IPS-20b (cell line): ENCODE data around the gene DCC.

Experiments
- H3K27ac ChIP-seq: one replicate; pipeline ENCODE4 v1.5.1; 2013; ENCODE audit warnings: low read length
- H3K27me3 ChIP-seq: 2 replicates; pipeline ENCODE4 v1.6.1; 2013; ENCODE audit warnings: mild to moderate bottlenecking, low read length, inconsistent platforms; ENCODE audit not compliant: insufficient read depth
- H3K36me3 ChIP-seq: 2 replicates; pipeline ENCODE4 v1.6.1; 2013; ENCODE audit warnings: low read depth, mild to moderate bottlenecking, inconsistent platforms, low read length, moderate library complexity; ENCODE audit not compliant: insufficient read depth
- H3K4me1 ChIP-seq: 2 replicates; pipeline ENCODE4 v1.6.1; 2013; ENCODE audit warnings: mild to moderate bottlenecking, control low read depth, inconsistent platforms, low read length, moderate library complexity; ENCODE audit not compliant: insufficient read depth
- H3K4me3 ChIP-seq: 2 replicates; pipeline ENCODE4 v1.5.1; 2013; ENCODE audit warnings: mild to moderate bottlenecking, low read length, inconsistent platforms
- H3K9ac ChIP-seq: 2 replicates; pipeline ENCODE4 v1.6.1; 2013; ENCODE audit warnings: low read depth, mild to moderate bottlenecking, inconsistent platforms, low read length, moderate library complexity
- H3K9me3 ChIP-seq: 2 replicates; pipeline ENCODE4 v1.6.1; 2013; ENCODE audit warnings: mild to moderate bottlenecking, low read depth, low read length, inconsistent platforms; ENCODE audit not compliant: insufficient read depth

DCC gene

DNA sequence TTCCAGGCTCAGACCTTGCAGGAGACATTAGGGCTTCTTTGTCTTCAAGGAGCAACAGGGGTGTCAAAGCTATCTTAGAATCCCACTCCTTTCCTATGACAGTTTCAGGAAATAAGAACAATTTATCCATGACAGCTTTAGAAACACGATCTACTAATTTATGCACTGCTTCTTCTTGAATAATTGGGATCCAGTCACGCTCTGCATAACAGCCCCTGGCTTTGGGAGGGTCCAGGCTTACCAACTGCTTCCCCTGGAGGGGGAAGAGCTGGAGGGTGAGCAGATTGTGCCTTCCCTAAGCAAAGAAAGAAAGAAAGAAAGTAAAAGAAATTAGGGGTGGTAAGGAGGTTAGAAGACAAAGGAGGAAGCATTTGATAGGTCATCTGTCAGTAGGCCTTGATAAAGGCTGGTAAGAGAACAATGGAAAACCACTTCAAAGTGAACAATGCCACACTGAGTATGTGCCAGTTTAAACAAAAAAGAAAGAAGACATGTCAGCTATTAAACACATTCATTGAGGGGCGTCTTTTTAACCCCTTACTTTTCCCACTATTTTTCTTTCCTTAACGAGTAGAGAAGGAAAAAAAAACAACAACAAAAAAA lies 327.6 kb downstream of the DCC start:
- no peak overlapping the region for H3K9ac ChIP-seq

DNA sequence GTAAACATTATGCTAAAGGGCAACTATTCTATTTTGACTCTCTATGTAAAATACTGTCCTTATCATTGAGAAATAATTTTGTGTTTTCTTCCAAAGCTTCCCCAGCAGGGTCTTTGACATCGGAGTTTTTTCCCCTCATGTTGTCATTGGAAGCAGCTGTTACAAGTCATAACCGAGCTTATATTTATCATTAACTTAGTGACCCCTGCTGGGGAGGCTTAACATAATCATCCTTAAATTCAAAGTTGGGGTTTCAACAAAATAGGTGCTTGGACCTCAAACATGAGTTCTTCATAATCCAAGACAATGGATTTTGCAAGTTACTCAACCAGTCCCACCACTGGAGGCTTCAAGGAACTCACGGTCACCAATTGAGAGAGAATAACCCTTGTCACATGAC lies 330.9 kb downstream of the DCC start:
- Histone ChIP-seq H3K9me3 (no peaks in the 10 kb centered on the region), H3K27ac (no peak overlapping the region), H3K4me3 (no peak overlapping the region), H3K36me3 (no peaks in the 10 kb centered on the region), H3K9ac (no peak overlapping the region), H3K27me3 (no peaks in the 10 kb centered on the region), H3K4me1 (no peaks in the 10 kb centered on the region)

More for the DNA sequence above, 327.6 kb downstream of the DCC start:
- H3K36me3 ChIP-seq: no peaks in the 10 kb centered on the region
- no peaks in the 10 kb centered on the region for H3K27me3 ChIP-seq
- no peak overlapping the region for H3K4me3 ChIP-seq
- H3K9me3 ChIP-seq: no peaks in the 10 kb centered on the region; the same call in 1 of the 2 replicates
- no peak overlapping the region for H3K27ac ChIP-seq
- H3K4me1 ChIP-seq: no peaks in the 10 kb centered on the region

DNA sequence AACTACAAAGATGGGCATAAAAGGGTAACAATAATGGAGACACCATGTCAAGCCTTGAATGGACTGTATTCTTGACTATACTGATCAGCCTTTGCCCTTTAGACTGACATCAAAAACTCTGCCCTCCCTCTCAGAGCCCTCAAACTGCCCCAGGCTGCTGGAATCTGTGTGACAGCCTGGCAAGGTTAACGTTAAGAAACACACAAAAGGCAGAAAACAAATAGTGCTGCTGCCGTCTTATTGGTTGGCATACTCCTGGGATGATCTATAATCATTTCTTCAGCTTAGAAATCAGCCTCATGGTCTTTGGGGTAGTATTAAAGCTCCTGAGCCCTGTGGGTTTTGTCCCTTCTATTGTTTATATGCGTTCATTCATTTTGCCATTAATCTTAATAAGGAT lies 338.0 kb downstream of the DCC start:
- no peaks in the 10 kb centered on the region for H3K36me3 ChIP-seq
- no peak overlapping the region for H3K9ac ChIP-seq
- no peak overlapping the region for H3K27ac ChIP-seq
- no peak overlapping the region for H3K4me3 ChIP-seq
- peaks cover 16% of the 10 kb centered on the region; the same call in 1 of the 2 replicates for H3K4me1 ChIP-seq
- H3K9me3 ChIP-seq: no peaks in the 10 kb centered on the region
- H3K27me3 ChIP-seq: no peaks in the 10 kb centered on the region

DNA sequence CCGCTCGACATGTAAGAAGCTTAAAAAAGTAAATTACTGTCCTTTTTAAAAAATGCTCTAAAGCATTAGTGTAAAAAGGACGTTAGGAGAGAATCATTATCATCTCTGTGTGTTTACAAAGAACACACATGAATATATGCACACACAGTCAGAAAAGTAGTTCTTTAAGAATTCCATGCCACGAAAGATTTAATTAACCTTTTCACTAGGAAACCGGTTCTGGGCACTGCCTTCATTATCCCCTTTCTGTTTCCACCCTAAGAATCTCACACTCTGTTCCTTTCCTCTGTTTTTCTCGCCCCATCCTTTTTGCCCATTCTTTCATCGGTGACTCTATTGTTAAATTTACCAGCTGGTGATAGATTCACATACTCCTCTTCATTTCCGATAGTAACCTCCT lies 338.6 kb downstream of the DCC start:
- Histone ChIP-seq H3K9me3 (no peaks in the 10 kb centered on the region), H3K27me3 (no peaks in the 10 kb centered on the region), H3K27ac (no peak overlapping the region), H3K4me3 (no peak overlapping the region), H3K36me3 (no peaks in the 10 kb centered on the region), H3K9ac (no peak overlapping the region), H3K4me1 (peaks cover 16% of the 10 kb centered on the region; the same call in 1 of the 2 replicates)

DNA sequence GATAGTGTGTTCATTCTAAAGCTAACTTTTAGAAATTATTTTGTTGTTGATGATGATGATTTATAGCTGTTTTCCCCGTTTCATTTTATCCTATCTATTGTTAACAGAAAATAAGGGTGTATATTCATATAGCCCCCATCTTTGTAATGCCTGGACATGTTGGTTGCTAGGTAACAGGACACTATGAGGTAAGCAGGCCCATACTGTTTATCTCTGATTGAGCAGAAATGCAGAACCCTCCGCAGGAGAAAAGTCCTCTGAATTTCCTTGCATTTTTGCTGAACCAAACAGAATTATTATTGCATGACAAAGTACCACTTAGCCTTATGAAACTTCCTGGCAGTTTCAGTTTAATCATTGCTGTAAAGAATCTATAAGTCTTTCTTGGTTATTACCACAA lies 339.4 kb downstream of the DCC start:
- H3K9ac ChIP-seq: no peak overlapping the region
- no peaks in the 10 kb centered on the region for H3K36me3 ChIP-seq
- H3K4me1 ChIP-seq: peaks cover 16% of the 10 kb centered on the region; the same call in 1 of the 2 replicates
- H3K27me3 ChIP-seq: no peaks in the 10 kb centered on the region
- no peak overlapping the region for H3K4me3 ChIP-seq
- no peaks in the 10 kb centered on the region for H3K9me3 ChIP-seq
- no peak overlapping the region for H3K27ac ChIP-seq

DNA sequence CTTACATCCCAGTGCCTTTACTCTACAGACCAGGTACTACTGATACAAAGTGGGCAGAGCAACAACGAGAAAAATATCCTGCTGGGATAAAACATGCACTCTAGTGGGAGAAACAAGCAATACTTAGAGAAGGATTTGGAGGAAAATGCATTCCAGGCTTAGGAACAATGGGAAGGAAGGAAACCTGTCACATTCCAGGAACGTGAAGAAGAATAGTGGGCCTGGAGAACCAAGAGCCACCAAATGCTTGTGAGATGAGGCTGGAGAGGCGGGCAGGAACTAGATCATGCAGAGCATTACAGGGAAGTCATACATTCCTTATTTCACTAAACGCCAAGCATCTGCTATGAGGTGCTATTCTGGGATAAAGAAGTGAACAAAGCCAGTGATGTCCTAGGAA lies 342.3 kb downstream of the DCC start:
- no peaks in the 10 kb centered on the region for H3K36me3 ChIP-seq
- H3K27ac ChIP-seq: no peak overlapping the region
- no peaks in the 10 kb centered on the region for H3K27me3 ChIP-seq
- no peak overlapping the region for H3K4me3 ChIP-seq
- H3K9me3 ChIP-seq: no peaks in the 10 kb centered on the region
- peaks cover 16% of the 10 kb centered on the region; the same call in 1 of the 2 replicates for H3K4me1 ChIP-seq
- H3K9ac ChIP-seq: no peak overlapping the region

DNA sequence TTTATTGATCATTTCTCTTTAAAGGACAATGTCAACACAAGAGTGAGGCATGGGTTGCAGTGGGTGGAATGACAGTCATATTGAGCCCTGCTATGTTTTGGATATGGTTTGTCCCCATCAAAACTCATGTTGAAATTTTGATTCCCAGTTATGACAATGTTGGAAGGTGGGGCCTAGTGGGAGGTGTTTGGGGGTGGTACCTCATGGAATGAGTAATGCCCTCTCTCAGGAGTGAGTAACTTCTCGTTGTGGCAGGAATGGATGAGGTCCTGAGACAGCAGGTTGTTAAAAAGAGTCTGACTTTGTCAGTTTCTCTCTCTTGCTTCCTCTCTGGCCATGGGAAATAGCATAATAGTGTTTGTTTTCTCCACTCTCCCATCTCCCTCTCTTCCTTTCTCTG lies 345.3 kb downstream of the DCC start:
- Histone ChIP-seq H3K27me3 (no peaks in the 10 kb centered on the region), H3K36me3 (no peaks in the 10 kb centered on the region), H3K4me1 (peaks cover 7% of the 10 kb centered on the region; the same call in 1 of the 2 replicates), H3K9ac (no peak overlapping the region), H3K9me3 (no peaks in the 10 kb centered on the region), H3K4me3 (no peak overlapping the region), H3K27ac (no peak overlapping the region)

DNA sequence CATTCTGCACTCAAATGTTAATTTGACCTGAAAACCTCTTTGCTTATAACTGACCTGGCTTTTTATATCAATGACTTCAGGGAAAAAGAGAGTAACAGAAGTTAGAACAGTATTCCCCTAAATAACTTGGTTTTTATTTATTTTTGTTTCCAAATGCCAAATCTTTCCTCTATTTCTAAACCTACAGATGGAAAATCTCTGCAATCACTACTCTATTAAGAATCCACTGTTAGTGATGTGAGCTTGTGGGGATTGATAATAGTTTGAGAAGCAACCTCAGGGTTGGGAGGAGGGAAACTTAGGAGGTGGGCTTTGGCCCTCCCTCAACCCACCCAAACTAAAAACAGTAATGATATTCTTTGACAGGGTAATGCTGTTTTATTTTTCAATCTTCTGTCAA lies 351.8 kb downstream of the DCC start:
- no peaks in the 10 kb centered on the region for H3K36me3 ChIP-seq
- no peak overlapping the region for H3K27ac ChIP-seq
- H3K4me1 ChIP-seq: no peaks in the 10 kb centered on the region
- H3K9me3 ChIP-seq: no peaks in the 10 kb centered on the region
- no peak overlapping the region for H3K9ac ChIP-seq
- no peak overlapping the region for H3K4me3 ChIP-seq
- no peaks in the 10 kb centered on the region for H3K27me3 ChIP-seq

DNA sequence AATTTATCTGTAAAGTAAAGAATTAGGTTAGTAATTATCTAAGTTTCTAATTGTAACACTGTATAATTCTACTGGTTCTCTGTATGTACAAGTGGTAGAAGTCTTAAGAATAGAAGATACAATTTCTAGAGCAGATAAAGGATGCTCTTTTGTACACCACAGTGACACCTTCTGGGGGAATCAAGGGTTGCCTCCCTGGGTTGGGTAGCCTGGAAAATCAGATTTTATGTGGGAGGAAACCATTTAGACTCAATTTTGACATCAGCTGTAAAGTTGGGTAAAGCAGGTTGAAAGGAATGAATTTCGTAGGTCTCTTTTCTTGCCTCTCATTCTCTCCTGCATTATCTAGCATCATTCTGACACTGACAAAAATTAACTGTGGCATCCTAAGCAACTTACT lies 354.8 kb downstream of the DCC start:
- H3K27me3 ChIP-seq: no peaks in the 10 kb centered on the region
- H3K4me1 ChIP-seq: no peaks in the 10 kb centered on the region
- no peaks in the 10 kb centered on the region for H3K36me3 ChIP-seq
- no peak overlapping the region for H3K9ac ChIP-seq
- H3K27ac ChIP-seq: no peak overlapping the region
- H3K4me3 ChIP-seq: no peak overlapping the region
- H3K9me3 ChIP-seq: no peaks in the 10 kb centered on the region

DNA sequence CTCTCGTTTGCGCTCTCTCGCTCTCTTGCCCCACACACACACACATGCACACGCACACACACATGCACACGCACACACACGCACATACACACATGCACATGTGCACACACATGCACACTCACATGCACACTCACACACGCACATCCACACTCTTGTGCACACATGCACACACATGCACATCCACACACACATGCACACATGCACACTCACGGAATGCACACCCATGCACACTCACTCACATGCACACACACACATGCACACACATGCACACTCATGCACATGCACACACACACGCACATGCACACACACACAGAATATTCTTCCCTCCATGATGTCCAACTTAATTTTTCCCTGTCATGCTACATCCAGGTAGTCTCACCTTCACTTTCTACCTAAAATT lies 360.1 kb downstream of the DCC start:
- no peaks in the 10 kb centered on the region for H3K36me3 ChIP-seq
- no peaks in the 10 kb centered on the region for H3K27me3 ChIP-seq
- no peak overlapping the region for H3K4me3 ChIP-seq
- H3K9ac ChIP-seq: no peak overlapping the region
- H3K27ac ChIP-seq: no peak overlapping the region
- H3K9me3 ChIP-seq: no peaks in the 10 kb centered on the region
- H3K4me1 ChIP-seq: no peaks in the 10 kb centered on the region

DNA sequence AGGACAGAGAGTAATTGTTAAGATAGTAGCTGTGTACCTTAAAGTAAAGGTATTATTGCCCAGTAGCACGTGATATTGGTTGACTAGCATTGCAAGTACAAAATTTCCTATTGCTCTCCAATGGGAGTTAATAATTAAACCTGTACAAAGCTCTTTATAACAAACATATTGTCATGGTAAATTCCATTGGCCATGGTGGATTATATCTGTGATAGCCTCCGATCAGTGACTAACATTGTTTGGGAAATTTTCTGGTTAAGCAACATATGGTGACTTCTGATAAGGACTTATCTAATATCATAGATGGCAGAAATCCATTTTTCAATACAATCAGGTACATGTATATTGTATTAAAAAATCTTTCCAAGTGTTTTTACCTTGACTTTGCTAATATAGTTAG lies 360.8 kb downstream of the DCC start:
- Histone ChIP-seq H3K4me3 (no peak overlapping the region), H3K27ac (no peak overlapping the region), H3K9ac (no peak overlapping the region), H3K27me3 (no peaks in the 10 kb centered on the region), H3K4me1 (no peaks in the 10 kb centered on the region), H3K9me3 (no peaks in the 10 kb centered on the region), H3K36me3 (no peaks in the 10 kb centered on the region)

DNA sequence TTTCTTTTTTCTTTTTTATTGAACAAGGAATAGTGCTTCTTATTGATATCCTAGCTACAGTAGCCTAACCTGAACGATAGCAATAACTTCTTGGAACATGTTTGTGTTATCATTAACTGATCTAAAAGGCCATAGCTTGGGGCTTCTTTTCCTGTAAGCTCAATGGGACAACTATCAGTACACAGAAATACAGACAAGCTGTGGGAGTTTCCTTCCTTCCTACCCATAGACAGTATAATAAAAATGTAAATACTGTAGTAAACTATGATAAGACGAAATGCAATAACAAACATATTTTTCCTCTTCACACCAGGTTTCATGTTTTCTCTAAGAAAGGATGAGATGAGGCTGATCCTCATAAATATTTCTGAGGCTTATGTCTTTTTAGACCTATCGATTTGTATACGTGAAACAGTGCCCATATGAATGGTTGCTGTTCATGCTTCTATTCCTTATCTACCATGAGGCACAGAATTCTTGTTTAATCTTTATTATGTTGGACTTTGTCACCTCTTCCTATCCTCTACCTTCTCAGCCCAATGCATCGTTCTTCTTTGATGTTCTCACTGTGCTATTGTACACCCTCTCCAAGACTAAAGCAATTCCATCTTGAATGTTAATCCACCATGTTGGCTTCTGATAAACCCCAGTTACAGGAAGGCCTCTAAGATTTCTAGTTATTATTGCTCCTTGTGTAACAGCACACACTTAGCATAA lies 361.4 kb downstream of the DCC start:
- no peak overlapping the region for H3K27ac ChIP-seq
- H3K4me3 ChIP-seq: no peak overlapping the region
- H3K9me3 ChIP-seq: no peaks in the 10 kb centered on the region
- H3K36me3 ChIP-seq: no peaks in the 10 kb centered on the region
- H3K27me3 ChIP-seq: no peaks in the 10 kb centered on the region
- no peak overlapping the region for H3K9ac ChIP-seq
- no peaks in the 10 kb centered on the region for H3K4me1 ChIP-seq
